Kidney (tissue), 14 donors: ENCODE measurements around the gene COL8A1. TPM values are rescaled to one million over a fixed set of nuclear protein-coding genes. Genes with fewer than 3 reads are reported as not detected.
"Not testable (repeated sequence)": the region's sequence is repeated elsewhere in the genome, so short reads cannot be mapped to it uniquely, and the experiment has no call there.

Experiments used
- DNase-seq, 5 donors: peaks; one replicate each; pipeline ENCODE4 v3.0.0-alpha.2; 2013 to 2020
- FAIRE-seq: peaks from 2 replicates; lab custom pipeline; 2012; peaks lifted over from hg19 to GRCh38; lab: Jason Lieb, UNC
- H3K27ac ChIP-seq, 2 donors: one replicate each; pipeline ENCODE4 v1.7.0; 2013; ENCODE audit warnings: low read depth in 2 of 2, low read length in 2 of 2, inconsistent platforms in 1 of 2
- H3K27me3 ChIP-seq: one replicate; pipeline ENCODE4 v1.7.1; 2013; ENCODE audit warnings: low read length, inconsistent platforms; ENCODE audit not compliant: control insufficient read depth, insufficient read depth
- H3K36me3 ChIP-seq, 3 donors: one replicate each; pipeline versions ENCODE4 v1.7.0 to v1.7.1; 2013; ENCODE audit warnings: low read length in 3 of 3, control low read depth in 1 of 3, inconsistent platforms in 1 of 3; ENCODE audit not compliant: insufficient read depth in 3 of 3, control insufficient read depth in 2 of 3
- H3K4me1 ChIP-seq, 3 donors: one replicate each; pipeline versions ENCODE4 v1.7.0 to v1.7.1; 2013; ENCODE audit warnings: low read length in 3 of 3, inconsistent platforms in 1 of 3, low read depth in 1 of 3; ENCODE audit not compliant: control insufficient read depth in 2 of 3, insufficient read depth in 2 of 3
- H3K4me3 ChIP-seq, 3 donors: one replicate each; pipeline versions ENCODE4 v1.7.0 to v1.8.1; 2013; ENCODE audit warnings: low read length in 3 of 3, control low read depth in 1 of 3, inconsistent platforms in 1 of 3
- H3K9ac ChIP-seq, 3 donors: one replicate each; pipeline versions ENCODE4 v1.7.0 to v1.7.1; 2013; ENCODE audit warnings: low read length in 3 of 3, control low read depth in 1 of 3, inconsistent platforms in 1 of 3
- H3K9me3 ChIP-seq, 3 donors: one replicate each; pipeline versions ENCODE4 v1.7.0 to v1.7.1; 2013; ENCODE audit warnings: low read length in 3 of 3, control low read depth in 1 of 3, inconsistent platforms in 1 of 3; ENCODE audit not compliant: control insufficient read depth in 2 of 3, insufficient read depth in 1 of 3
- CTCF ChIP-seq: IDR thresholded peaks from 3 replicates; pipeline ENCODE4 v1.5.1; 2012; ENCODE audit warnings: mild to moderate bottlenecking, moderate library complexity, borderline replicate concordance; ENCODE audit not compliant: insufficient read depth; ENCODE audit errors: extremely low read depth
- intact Hi-C: fragments of 100-400 bp; cut with DNase I; formaldehyde crosslinking; loops from one replicate; pipeline ENCODE4 v1.11.1; 2022
- polyA plus RNA-seq: library from polyadenylated mRNA; stranded (reverse); fragments of 350-450 nt; fragmentation: Illumina TruSeq; extraction: RNeasy Lipid Tissue Mini Kit (QIAGEN cat#74804); gene quantifications from one replicate; pipeline ENCODE4 v1.2.3, GENCODE V29; 2014; ENCODE audit warnings: low read depth, low replicate concordance; ENCODE audit not compliant: insufficient read depth
- total RNA-seq: library from RNA; stranded (reverse); fragmentation: NEBNext Ultra II Directional; extraction: Animal tissue kit (Norgen Biotek cat#: 25700); gene quantifications from one replicate; pipeline ENCODE4 v1.2.1, GENCODE V29; 2021
- donor health status: control.
- donor health status: control.
- donor health status: control.
- donor health status: control.
- donor health status: control.
- donor health status: DM: yes; HTN: yes; CAD: no.
- donor health status: Normal renal cell carcinoma (clear cell type).

COL8A1 gene
- total and polyA plus RNA-seq, 2 donors from 2014 or later: 3.6 to 24.2 TPM

GRCh38 chr3:99838755-99839154, 200.4 kb downstream of the COL8A1 start:
- Histone ChIP-seq H3K9ac (no peak overlapping the region), H3K4me1 (peaks cover 0 to 3% (median 2%) of the 10 kb centered on the region in 3 donors), H3K36me3 (no peaks in the 10 kb centered on the region), H3K9me3 (no peaks in the 10 kb centered on the region), H3K27ac (no peak overlapping the region), H3K27me3 (no peaks in the 10 kb centered on the region), H3K4me3 (no peak overlapping the region)
- intact Hi-C loops: loop anchor here (5.0 kb wide), 1 partner anchor 419 kb away; no protein-coding TSS in a partner anchor
- TF ChIP-seq CTCF: no peak
- no peak for FAIRE-seq
- DNase-seq: no peak

GRCh38 chr3:99839613-99840012, 201.2 kb downstream of the COL8A1 start:
- intact Hi-C loops: loop anchor here (5.0 kb wide), 1 partner anchor 418 kb away; no protein-coding TSS in a partner anchor
- no peaks in the 10 kb centered on the region for H3K27me3 ChIP-seq
- no peak overlapping the region for H3K27ac ChIP-seq
- peaks cover 0 to 3% (median 2%) of the 10 kb centered on the region in 3 donors for H3K4me1 ChIP-seq
- H3K4me3 ChIP-seq: no peak overlapping the region
- TF ChIP-seq CTCF: no peak
- no peaks in the 10 kb centered on the region for H3K9me3 ChIP-seq
- no peak for DNase-seq
- no peak for FAIRE-seq
- H3K36me3 ChIP-seq: no peaks in the 10 kb centered on the region
- no peak overlapping the region for H3K9ac ChIP-seq

- H3K9me3 ChIP-seq, H3K27me3 ChIP-seq, FAIRE-seq, H3K9ac ChIP-seq, H3K27ac ChIP-seq, intact Hi-C loops, H3K36me3 ChIP-seq, H3K4me1 ChIP-seq, H3K4me3 ChIP-seq, DNase-seq: not testable (repeated sequence)
Measured at GRCh38 chr3:99841949-99842348, 203.6 kb downstream of the COL8A1 start.

DNA sequence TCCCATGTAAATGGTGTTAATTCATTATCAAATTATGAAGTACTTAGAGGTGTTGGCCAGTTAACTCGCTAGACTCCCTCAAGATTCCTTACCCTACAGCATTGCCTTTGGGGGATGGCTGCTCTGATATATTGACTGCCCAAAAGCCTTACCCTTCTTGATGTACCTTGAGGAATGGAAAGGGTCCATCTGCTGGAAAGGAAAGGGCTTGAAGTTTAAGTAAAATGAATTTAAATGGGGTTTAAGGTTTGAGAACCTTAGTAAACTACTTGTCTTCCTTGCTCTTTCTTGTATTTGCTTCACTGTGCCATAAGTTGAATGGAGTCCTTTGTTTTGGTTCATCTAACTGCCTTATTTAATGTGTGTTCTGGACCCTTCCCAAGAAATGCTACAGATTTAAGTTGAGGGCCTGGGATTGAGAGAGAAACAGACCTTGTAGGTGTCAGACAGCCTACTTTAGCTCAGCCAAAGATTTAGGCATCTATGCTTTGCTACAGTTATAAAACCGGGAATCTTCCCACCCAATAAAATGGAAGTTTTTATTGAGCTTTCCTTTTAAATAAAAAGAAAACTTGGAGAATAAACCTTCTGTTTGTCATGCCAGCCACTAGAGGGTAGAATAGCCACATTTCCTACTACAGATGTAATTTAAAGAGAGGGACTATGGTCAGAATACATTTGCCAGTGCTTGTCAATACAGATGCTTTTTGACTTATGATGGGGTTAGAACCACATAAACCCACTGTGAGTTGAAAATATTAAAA, 204.6 kb downstream of the COL8A1 start:
- DNase-seq (peak in 2 of 5 donors; percentile 54 to 86), FAIRE-seq (peak; percentile 71)
- H3K27ac ChIP-seq: no peak overlapping the region
- TF ChIP-seq CTCF: peak; percentile 75
- H3K9ac ChIP-seq: peak overlapping the region in 2 of 3 donors; percentile 17 to 19
- no peak overlapping the region for H3K4me3 ChIP-seq
- no peaks in the 10 kb centered on the region for H3K9me3 ChIP-seq
- H3K4me1 ChIP-seq: peaks cover 0 to 3% (median 2%) of the 10 kb centered on the region in 3 donors
- no peaks in the 10 kb centered on the region for H3K36me3 ChIP-seq
- H3K27me3 ChIP-seq: no peaks in the 10 kb centered on the region
- intact Hi-C loops: no loop called here
